NOMO-1 (cell line): ENCODE data around the gene PPP1R16B.

Experiments
- DNase-seq, 2 experiments: peaks; one replicate each; lab custom pipeline; 2025; ENCODE audit not compliant: unreplicated experiment in 2 of 2; lab: John Stamatoyannopoulos, UW

Gene PPP1R16B

DNA sequence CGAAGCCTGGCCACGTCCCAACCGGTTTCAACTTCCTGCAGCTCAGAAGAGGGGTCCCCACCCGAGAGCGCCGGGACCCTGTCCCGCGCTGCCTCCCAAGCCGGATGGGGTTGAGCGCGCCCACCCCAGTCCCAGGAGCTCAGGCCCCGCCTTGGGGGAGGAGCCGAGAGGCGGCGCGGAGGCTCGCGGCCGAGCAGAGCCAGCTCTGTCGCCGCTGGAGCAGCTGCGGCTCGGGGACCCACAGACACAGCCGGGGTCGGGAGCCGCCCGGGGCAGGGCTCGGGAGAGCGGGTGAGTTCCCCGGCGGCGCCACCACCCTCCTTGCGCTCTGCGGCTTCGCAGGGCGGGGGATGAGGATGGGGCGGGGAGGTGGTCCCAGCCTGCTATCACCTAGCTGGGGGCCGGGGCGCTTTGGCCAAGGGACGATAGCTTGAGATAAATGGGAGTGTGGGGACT is at the start of gene PPP1R16B:
PPP1R16B (plus strand) TSS at position 196 of the 456 bp plus-strand sequence. CDS start 30,229 bp downstream, outside the sequence.
- DNase-seq: peak in 1 of 2 experiments; percentile 40

DNA sequence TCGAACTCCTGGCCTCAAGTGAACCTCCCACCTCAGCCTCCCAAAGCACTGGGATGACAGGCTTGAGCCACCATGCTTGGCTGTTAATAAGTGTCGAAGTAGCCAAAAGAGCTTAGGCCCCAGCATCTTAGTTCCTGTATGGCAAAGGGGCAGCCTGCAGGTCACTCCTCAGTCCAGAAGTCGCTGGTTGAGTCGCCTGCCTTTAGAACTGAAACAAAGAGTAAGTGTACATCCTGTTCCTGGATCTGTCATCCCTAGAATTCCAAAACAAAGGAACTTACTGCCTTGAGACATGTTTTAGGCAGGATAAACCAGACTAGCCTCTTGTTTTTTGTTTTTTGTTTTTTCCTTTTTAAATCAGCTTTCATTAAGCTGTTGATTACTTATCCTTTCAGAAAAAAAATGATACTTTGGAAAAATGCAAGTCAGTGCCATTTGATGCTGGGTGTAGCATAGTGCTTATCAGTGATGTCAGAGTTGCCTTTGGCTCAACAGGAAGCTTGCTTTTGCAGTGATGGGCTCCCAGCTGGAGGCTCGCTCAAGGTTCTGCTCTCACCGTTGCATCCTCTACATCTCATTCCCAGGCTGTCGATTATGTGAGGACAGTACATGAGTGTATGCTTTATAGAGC is 48.2 kb upstream of the PPP1R16B start:
- DNase-seq: no peak

DNA sequence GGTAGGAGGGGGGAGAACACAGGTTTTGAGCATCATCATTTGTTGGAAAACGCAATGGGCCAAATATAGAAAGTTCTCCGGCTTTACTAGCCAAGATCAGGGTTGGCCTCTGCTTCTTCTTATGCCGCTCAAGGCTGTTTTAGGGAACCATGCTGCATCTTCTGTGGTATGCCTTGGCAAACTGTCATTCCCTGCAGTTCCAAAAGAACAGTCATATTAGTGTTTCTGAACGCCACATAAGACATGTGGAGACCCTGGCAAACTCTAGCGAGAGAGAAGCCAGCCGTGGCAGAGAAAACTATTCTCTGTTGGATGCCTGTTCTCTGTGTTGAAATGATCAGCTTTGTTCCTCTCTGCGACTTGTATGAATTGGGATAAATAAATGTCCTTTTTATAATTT is 46.4 kb upstream of the PPP1R16B start:
- DNase-seq: no peak

DNA sequence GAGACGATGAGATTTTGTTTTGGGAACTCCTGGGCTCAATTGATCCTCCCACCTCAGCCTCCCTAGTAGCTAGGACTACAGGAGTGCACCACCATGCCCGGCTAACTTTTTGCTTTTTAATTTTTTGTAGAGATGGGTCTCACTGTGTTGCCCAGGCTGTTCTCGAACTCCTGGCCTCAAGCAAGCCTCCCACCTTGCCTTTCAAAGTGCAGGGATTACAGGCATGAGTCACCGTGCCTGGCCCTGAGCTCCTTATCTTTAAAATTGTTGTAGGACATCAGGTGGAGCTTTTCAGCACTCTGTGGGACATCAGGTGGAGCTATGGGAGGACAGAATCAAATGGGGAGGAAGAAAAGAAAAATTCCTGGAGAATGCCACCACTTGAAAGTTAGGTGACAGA is 44.5 kb upstream of the PPP1R16B start:
- no peak for DNase-seq

DNA sequence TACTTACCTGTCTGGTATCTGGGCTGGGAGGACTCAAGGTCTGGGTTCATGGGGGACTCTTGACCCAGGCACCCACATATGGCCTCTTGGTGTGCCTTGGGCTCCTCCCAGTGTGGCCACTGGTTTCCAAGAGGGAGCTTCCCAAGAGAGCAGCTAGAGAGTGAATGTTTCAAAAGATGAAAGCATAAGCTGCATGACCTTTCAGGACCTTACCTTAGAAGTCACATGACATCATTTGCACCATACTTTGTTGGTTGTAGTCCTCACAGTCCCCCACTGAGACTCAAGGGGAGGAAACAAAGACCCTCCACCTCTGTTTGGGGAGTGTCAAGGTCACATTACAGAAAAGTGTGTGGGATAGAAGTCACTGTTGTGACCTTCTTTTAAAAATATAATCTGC is 43.3 kb upstream of the PPP1R16B start:
- no peak for DNase-seq

DNA sequence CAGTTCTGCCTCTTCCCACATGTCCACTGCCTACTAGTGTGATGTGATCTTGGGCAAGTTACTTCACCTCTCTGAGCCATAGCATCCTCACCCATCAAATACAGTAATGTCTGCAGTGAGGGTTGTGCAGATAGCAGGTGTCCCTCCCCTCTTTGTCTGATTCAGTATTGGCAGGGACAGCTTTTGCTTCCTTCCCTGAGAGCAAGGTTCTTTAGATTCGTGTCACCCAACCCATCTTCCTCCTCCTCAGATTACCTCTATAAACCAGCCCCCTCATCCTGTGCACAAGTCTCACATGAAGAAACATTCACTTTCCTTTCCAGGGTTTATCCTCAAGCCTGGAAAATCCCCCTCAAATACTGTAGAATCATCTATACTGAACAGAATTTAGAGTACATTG is 41.9 kb upstream of the PPP1R16B start:
- no peak for DNase-seq

DNA sequence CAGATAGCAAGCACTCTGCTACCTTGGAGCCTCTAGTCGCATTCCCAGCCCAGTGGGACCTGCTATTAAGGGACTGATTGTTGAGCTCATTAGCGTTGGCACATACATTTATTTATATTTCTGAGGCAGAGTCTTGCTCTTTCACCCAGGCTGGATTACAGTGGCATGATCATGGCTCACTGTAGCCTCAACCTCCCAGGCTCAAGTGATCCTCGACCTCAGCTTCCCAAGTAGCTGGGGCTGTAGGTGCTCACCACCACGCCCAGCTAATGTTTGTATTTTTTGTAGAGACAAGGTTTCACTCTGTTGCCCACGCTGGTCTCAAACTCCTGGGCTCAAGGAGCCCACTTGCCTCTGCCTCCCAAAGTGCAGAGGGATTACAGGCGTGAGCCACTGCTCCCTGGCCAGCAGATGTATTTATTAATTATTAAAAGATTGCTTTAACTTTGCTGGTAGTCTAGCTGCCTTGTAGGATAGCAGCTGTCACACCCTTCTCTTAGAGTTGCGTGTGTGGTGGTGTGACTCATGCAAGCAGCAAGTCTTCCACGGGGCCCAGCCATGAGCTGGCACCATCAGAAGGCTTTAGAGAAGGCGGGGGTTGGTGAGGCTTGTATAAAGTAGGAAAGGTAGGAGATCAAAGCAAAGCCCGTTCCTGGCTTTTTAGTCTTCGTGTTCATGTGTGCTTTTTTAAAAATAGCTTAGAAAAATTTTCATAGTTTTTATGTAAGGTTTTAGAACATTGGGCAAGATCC is 40.8 kb upstream of the PPP1R16B start:
- DNase-seq: peak; percentile 32 to 57

DNA sequence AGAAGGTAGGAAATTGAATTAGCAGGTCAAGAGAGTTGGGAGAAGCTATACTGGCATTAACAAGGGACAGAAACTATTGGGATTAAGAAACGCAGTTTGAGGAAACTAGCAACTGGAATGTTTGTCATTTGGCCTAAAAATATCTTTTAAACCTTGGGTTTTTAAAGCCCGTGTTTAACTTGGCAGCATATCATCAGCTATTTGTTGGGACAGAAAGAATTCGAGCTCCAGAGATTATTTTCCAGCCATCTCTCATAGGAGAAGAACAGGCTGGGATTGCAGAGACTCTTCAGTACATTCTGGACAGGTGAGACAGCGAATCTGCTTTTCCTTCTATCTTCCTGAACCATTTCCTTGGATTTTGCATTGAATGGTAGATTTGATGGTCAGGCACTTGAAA is 39.4 kb upstream of the PPP1R16B start:
- no peak for DNase-seq

DNA sequence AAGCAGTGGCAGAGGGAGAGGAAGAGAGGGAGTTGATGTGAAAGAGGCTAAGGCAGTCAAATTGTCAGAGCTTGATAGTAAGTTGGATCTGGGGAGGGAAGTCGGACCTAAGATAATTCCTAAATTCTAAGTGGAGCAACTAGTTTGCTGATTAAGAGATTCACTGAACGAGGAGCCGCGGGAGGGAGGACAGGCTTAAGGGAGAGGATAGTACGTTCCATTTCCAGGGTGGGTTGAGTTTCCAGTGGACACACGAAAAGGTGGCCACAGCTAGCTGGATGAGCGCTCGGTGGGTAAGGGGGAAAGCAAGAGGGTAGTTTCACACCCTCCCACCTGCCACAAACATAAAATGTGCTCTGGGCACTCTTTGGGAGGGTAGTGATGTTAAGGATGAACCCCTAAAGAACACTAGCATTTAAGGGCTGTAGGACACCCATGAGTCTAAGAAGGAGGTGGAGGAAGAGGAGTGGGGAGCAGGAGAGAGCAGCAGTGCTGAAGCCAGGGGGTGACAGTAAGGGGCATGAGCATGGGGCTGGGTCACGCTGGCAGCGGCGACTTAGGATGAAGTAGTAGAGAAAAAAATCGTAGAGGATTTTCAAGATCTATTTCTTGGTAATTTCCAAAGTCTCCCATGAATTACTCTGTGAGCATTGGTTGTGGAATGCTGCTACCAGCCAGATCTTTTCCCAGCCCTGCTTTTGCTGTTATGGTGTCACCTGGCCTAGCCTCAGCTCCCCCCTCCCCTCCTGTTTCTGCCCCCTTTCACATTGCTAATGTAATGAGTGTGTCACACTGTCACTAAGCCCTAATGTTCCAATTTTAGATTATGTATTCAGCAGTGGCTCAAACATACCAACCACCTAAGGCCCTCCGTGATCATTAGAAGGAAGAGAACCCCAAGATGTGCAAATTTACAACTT is 35.9 kb upstream of the PPP1R16B start:
- DNase-seq: no peak

DNA sequence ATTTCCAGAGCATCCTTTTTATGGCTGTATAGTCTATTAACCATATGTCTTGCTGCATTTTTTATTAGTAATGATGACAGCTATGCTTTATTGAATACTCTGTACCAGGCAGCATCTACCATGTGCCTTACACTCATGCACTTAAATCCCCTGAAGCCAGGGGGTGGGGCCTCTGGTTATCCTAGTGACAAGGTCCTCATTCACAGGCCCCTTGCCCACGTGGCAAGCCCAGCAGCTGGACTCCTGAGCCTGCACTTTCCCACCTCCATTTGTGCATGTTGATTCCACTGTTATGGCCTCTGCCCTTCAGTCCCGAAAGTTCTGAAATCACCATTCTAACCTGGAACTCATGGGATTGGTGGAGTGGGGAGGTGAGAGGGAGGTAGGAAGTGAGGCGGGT is 35.0 kb upstream of the PPP1R16B start:
- DNase-seq: no peak

DNA sequence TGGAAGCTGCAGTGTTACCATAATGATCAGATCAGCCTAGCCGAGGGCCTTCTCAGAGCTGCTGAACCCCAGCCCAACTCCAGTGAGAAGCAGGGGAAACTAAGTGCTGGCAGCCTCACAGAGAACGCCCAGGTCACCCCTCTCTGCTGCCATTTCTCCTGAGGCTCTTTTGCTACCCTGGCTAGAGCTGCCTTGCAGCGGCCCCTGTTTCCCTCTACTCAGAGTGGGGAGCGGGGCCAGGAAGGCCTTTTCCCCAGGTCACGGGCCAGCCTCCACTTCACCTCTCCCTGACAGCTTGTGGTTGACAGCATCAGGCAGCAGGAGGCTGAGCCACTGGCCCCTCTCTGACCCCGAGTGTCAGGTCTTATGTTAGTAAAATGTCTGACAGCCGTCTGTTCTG is 34.5 kb upstream of the PPP1R16B start:
- DNase-seq: no peak

DNA sequence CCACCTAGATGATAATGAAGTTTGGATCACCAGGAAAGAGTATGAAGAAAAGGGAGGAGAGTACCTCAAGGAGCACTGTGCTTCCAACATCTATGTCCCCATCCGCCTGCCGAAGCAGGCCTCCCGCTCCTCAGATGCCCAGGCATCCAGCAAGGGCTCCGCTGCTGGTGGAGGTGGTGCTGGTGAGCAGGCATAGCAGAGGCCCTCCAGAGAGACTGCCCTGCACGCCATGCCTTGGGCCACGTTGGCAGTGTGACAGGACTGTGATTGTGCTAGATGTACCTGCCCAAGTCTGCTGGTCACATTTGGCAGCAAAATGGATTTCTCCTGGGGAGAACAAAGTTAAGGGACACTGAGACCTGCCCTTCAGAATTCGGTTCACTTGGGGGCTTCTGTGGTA is 33.9 kb upstream of the PPP1R16B start:
- DNase-seq: no peak

DNA sequence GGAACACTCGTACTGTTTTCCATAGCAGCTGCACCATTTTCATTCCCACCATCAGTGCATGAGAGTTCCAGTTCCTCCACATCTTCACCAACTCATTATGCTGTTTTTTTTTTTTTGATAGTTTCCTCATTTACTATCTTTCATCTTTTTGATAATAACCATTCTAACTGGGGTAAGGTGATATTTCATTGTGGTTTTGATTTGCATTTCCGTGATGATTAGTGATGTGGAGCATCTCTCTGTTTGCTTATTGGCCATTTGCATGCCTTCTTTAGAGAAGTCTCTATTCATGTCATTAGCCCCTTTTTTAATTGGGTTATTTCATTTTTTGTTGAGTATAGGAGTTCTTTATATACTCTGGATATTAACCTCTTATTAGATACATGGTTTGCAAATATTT is 31.3 kb upstream of the PPP1R16B start:
- no peak for DNase-seq

DNA sequence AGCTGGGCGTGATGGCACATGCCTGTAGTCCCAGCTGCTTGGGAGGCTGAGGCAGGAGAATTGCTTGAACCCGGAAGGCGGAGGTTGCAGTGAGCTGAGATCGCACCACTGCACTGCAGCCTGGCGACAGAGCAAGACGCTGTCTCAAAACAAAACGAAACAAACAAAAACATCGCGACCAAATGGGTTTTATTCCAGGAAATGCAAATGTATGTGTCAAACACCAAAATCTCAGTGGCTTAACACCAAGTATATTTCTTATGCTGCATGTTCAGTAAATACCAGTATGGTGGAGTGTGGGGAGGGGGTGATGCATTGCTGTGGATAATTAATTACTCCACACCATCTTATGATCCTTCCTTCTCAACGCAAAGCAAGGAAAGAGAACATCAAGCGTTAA is 29.1 kb upstream of the PPP1R16B start:
- DNase-seq: no peak

DNA sequence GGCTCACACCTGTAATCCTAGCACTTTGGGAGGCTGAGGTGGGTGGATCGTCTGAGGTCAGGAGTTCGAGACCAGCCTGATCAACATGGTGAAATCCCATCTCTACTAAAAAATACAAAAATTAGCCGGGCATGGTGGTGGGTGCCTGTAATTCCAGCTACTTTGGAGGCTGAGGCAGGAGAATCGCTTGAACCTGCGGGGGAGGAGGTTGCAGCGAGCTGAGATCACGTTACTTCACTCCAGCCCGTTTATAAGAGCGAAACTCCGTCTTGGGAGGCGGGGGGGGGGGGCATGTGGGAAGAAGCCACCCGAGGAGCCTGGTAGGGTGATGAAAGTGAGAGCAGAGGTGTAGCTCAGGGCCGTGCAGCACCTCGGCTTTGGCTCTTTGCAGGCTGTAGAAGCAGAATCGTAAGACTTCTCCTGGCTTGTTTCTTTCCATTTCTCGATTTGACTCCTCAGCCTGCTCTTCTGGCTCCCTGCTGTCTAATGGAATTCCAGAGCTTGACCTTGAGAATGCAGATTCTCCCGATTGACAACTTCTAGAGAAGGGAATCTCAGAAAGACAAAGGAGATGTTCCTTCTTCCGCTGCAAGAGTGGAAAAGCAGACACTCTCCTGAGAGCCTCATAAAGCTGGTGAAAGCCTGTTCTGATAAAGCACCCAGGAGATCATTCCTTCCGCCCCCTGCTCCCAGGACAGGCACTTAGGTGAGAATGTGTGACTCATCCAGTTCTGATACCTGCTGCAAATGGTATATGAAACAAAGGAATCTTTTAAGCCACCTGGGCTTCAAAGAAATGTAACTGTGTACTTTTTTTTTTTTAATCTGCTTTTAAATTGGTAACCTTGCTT is 26.0 kb upstream of the PPP1R16B start:
- DNase-seq: no peak

DNA sequence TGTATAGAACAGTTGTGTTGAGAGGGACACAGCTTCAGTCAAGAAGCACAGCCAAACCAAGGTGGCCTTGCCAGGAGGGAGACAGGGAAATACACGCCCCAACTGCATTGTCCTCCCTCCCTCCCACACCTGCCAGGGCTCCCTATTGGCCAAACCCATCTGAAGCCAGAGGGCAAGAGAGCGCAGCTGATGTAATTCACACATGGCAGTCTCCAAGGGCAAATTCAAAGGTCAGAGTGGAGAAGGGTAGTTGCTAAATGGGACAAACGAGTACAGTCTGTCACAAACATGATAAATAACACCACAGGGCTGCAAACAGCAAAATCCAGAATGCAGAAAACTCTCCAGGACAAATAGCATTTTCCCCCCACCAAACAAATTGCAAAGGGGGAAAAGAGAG is 23.2 kb upstream of the PPP1R16B start:
- DNase-seq: no peak

DNA sequence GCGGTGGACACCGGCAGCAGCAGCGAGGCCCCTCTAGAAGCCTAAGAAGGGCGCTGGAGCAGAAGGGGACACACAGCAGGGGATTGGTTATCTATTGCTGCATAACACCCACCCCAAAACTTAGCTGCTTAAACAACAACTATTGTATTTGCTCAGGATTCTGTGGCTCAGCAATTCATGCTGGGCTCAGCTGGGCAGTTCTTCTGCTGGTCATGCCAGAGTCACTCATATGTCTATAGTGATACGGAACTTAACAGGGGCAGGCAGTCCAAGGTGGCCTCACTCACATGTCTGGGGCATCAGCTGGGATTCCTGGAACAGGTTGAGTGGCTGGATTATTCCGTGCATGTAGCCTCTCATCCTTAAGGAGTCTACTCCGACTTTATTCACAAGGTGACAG is 17.6 kb upstream of the PPP1R16B start:
- DNase-seq: no peak

DNA sequence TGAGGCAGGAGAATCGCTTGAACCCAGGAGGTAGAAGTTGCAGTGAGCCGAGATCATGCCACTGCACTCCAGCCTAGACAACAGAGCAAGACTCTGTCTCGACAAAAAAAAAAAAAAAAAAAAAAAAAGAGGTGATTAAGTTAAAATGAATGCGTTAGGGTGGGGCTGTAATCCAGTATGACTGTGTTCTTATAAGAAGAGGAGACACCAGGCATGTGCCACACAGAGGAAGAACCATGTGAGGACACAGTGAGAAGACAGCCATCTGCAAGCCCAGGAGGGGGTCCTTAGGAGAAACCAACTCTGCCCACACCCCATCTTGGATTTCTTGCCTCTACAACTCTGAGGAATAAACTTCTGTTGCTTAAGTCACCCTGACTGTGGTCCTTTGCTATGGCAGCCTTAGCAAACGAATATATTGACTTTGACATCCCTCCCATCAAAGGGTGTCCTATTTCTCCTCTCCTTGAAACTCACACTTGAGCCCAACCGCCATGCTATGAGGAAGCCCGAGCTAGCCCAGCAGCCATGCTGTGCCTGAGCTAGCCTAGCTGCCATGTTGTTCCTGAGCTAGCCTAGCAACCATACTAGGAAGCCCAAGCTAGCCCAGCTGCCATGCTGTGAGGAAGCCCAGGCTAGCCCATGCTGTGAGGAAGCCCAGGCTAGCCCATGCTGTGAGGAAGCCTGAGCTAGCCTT is 15.8 kb upstream of the PPP1R16B start:
- no peak for DNase-seq

DNA sequence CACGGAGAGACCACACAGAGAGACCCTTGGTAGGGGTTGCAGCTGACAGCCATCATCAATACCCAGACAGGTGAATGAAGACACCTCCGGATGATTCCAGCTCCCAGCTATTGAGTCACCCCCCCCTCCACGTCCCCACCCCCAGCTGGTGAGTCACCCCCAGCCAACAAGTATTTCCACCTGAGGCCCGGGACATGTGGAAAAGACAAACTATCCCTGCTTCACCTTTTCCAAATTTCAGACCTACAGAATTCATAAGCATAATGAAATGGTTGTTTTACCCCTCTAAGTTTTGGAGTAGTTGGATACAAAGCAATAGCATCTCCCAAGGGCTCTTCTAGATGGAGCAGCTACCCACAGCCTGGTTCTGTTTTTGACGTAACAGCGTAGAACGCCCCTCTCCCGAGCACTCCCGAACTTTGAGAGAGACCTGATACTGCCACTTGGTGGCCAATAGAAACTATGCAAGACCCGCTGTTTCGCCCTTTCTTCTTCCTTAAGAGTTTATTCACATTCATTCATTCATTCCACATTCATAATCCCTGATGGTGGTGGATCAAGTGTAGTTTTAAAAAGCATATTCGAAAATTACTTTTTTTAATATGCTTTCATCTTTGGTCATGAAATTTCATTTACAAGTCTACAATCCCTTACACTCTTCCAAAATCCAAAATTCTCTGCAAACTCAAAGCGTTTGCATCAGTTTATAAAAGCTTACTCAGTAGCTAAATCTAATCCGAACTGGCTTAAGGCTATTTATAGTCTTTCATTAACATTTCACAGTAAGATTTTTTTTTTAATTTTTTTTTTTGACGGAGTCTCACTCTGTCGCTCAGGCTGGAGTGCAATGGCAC is 15.1 kb upstream of the PPP1R16B start:
- peak; percentile 5 to 55 for DNase-seq
